Hematopoietic multipotent progenitor cell treated with erythropoietin and hydrocortisone succinate and interleukin-3 and kit ligand, for 6 days (in vitro differentiated cells): ENCODE measurements around the gene INSYN1.

Experiments used
- DNase-seq: peaks from one replicate; pipeline ENCODE4 v3.0.0-alpha.2; 2015

INSYN1 gene

GRCh38 chr15:73773428-73773827 lies 20.3 kb upstream of the INSYN1 start:
- DNase-seq: no peak

DNA sequence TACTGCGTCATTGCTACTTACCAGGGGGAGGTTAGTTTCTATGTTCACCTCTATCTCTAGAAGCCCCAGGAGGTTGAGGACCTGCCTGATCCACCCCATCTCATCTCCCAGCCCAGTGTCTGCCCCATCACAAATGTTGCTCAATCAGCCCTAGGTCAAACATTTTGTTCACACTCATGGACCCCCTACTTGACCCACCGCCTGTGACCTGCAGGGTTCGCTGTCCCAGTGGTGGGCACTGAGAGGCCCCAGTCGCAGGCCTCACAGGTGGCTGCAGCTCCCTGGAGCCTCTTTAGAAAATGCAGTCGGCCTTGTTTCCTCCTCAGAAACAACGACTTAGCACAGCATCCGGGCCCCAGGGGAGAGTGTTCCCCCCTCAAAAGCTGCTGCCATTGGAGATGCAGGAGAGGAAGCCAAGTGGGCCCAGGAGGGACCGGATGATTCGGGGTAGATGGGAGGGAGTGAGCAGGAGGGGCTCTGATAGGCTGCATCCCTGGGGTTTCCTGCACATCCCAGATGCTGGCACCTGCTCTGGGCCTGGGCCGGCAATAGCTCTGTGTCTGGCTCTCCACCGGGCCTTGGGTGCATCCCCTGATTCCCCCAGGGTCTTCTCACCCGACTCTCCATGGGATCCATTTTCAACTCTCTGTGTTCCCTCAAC lies 18.4 kb upstream of the INSYN1 start:
- DNase-seq: no peak

- DNase-seq: no peak
These were observed 16.9 kb upstream of the INSYN1 start for GRCh38 chr15:73770050-73770449.

DNA sequence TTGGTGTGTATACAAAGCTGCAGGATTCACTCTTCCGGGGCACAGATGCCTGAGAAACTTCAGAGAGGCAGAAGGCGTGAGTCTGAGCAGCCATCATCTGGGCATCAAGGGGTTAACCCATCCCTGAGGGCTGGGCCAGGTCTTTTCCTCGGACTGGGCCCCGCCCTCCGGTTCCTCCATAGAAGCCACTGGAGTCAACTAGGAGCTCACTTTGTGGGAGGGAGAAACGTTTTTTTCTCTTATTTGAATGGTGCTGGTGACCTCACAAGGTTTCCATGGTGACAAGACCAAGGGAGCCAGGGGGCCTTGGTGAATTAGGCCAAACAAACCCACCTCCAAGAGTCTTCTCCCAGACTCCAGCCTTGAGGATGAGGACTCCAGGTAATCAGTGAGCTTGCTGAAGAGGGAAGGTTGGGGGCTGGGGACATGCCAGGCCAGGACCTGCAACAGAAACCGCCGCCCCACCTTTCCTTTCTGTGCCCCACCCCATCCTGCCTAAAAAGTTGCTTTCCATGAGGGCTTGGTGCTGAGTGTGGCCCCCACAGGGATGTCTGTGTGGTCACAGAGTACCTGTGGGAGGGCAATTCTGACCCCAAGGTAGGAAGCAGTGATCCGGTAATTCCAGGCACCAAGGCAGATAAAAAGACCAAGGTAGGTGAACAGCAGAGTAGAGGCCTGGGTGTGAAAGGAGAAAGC lies 14.8 kb upstream of the INSYN1 start:
- no peak for DNase-seq

DNA sequence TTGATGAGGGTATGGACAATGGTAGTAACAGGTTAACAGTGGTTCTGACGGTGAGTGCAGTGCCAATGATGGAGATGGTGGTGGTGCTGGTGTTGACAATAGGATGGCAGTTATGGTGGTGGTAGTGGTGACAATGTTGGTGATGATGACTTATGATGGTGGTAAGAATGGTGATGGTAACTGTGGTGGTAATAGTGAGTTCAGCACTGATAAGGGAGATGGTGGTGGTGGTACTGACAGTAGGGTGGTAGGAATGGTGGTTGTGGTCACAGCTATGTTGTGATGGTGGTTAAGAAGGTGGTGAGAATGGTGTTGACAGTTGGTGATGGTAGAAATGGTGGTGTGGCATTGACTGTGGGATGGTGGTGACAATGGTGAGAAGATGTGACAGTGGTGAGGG lies 13.4 kb upstream of the INSYN1 start:
- DNase-seq: no peak

GRCh38 chr15:73765778-73766177 lies 12.6 kb upstream of the INSYN1 start:
- no peak for DNase-seq

DNA sequence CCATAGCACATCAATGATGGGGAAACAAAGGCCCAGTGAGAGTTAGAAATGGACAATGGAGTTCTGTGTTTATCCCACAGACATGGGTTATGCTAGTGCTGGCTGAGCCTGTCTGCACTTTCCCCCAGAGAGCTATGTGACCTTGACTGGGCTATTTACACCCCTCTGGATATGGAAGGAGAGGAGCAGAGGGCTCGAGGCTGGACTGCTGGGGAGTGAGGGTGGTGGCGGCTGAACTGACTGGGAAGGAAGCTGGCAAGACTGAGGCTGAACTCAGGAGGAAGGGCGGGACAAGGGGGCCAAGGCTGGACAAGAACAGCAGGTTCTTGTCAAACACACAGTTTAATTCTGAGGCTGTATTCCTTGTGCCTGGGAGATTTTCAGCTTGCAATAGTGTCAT lies 10.8 kb upstream of the INSYN1 start:
- no peak for DNase-seq

- no peak for DNase-seq
These were observed 7.5 kb upstream of the INSYN1 start for GRCh38 chr15:73760330-73761329.

GRCh38 chr15:73758461-73758860 lies 5.3 kb upstream of the INSYN1 start:
- DNase-seq: no peak

DNA sequence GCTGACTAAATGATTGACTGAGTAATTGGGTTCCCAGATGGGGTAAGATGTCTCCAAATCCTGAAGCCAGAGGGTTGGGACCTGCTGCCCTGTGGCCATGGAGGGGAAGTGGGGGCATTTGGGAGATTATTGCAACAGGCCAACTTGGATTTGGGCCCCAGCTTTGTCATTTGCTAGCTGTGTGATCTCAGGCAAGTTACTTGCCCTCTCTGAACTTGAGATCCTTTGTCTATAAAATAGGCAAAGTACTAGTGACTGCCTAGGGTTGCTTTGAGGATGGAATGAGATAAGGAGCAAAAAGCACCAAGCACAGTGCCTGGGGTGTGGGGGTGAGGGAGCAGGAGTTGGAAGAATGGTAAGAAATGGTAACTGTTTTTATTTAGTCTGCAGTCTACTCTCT lies 4.4 kb upstream of the INSYN1 start:
- DNase-seq: no peak

GRCh38 chr15:73756947-73757513 lies 3.9 kb upstream of the INSYN1 start:
- DNase-seq: no peak

DNA sequence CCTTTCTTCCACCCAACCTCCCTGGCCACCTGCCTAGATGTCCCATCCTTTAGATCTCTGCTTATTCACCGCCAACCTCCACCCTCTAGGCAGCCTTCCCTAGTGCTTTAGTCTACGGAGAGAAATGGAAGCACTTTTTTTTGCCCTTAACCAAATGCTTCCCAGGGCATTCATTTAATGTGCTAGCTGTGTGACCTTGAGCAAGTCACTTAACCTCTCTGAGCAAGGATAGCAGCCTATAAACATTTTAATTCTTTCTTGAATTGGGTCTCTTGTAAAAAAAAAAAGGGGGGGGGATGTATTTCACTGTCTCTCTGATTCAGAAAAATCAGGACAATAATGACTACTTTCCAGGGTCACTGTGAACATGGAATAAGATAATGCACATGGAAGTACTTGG lies 3.2 kb upstream of the INSYN1 start:
- DNase-seq: no peak

GRCh38 chr15:73755946-73756345 lies 2.8 kb upstream of the INSYN1 start:
- DNase-seq: no peak

DNA sequence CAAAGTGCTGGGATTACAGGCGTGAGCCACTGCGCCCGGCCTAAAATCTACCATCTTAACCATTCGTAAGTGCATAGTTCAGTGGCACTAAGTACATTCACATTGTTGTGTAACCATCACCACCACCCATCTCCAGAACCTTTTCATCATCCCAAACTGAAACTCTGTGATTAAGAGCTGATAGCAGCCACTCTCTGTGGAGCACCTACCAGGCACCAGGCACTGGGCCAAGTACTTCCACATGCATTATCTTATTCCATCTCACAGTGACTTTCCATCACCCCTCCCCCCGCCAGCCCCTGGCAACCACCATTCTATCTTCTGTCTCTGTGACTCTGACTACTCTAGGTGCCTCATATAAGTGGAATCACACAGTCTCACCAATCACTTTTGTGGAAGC lies 2.3 kb upstream of the INSYN1 start:
- no peak for DNase-seq

DNA sequence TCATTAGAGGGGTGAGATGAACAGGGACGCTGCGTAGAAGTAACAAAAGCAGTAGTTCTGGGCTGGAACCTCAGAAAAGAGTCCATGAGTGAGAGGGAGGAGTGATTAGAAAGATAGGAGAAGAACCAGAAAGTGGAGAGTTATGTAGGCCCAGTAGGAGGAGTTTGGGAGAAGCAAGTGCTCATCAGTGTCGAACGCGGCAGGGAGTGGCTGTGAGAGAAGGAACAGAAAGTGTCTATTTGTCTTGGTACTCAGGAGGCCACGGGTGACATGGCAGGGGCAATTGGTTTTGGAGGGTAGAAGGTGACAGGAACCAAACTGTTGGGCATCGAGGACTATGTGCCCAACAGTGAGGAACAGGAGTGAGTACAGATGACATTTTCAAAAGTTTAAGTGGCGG lies 1.3 kb upstream of the INSYN1 start:
- DNase-seq: no peak

GRCh38 chr15:73752806-73753193 lies 351 bp downstream of the INSYN1 start:
- DNase-seq: no peak

DNA sequence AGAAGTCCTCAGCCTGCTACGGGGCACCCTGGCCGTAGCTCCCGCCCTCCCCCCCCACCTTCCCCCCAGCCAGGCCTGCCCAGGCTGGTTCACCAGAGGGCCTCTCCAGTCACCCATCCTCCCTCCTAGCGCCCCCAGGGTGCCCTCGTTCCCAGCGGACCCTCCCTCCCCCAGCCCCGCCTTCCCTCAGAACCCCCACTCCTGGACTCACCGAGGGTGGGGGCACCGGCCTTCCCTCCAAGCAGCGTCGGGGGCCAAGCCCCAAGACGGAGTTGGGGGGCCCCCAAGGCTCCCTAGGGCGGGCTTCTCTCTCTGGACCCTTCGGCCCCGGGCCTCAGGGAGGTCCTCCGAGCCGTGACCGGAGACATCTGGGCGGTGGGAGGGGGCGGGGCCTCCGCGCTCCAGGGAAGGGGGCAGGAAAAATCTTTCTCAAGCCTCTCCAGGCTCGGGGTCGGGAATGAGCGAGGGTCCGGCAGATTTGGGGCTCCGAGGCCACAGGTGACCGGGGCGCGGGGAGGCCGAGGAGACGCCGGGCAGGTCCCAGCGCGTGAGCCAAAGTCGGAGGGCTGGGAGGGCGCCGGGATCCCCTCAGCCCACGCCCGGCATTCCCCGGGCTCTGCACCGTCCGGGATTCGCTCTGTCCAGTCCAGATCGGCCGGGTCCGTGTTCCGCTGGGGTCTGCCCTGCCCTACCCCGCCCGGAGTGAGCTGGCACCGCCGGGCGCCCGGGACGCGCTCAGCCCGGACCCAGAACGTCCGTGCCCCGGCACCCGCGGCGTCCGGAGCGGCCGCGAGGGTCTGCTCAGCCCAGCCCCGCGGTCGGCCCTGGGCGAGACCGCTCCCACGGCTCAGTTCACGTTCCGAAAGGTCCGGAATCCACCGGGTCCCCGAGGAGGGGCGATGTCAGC lies 999 bp downstream of the INSYN1 start:
- DNase-seq: no peak

DNA sequence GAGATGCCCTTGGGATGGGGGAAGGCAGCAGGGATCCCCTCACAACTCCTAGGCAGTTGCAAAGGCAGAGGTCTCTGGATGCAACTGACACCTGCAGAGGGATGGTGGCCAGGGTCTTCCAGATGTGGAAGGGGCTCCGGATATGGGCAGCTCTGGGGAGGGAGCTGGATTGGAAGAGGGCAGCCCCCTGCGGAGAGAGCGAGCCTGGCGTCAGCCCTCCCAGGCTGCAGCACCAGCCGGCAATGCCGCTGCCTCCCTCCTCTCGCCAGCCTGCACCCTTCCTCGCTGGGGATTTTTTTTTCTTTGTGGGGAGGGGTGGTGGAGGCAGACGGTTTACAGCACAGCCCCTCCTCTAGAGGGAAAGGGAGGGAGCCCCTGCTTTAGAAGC lies 1.6 kb downstream of the INSYN1 start:
- no peak for DNase-seq

GRCh38 chr15:73750951-73751350 lies 2.2 kb downstream of the INSYN1 start:
- no peak for DNase-seq

GRCh38 chr15:73750438-73750837 lies 2.7 kb downstream of the INSYN1 start:
- no peak for DNase-seq

DNA sequence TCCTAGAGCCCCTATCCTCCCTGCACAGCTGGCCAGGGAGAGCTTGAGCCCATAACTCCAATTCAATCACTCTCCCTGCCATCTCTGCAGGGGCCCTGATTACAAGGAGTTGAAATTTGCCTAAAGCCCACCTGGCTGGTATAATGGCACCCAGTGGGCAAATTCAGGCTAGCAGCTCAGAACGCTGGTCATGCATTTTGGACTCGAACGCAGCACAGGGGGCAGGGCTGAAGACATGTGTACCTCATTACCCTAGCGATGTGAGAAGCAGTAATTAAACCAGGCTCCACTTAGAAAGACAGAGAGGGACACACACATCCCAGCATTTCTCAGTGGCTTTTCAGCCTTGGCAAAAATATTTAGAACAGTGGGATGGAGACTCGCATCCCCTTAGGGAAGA lies 3.2 kb downstream of the INSYN1 start:
- no peak for DNase-seq

DNA sequence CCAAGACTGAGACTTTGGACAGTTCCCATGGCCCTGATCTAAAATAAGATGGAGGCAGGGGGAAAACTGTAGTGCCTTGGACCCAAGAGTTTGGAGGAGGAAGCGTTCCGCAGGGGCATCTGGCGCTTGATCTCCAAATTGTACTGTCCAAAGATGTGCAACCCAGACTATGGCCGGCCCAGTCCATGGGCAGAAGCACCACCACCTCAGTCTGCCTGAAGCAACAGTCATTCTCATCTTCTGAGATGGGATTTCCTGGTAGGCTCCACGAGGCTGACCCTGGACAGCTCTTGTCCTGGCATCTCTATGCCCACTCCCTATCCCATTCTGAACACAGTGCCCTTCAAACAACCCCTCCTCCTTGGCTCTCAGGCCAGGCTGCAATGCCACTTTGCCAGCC lies 3.6 kb downstream of the INSYN1 start:
- no peak for DNase-seq
